K562 (cell line): ENCODE results near the gene EFS. TPM values are rescaled to one million over a fixed set of nuclear protein-coding genes. Genes with fewer than 3 reads are reported as not detected.

ENCODE experiments used
- ATAC-seq: fragments of 200-7000 bp; cut with Tn5 transposase; 3 replicates; pipeline ENCODE4 v1.9.1; 2020; ENCODE audit warnings: moderate library complexity
- BruUV-seq: library from RNA; stranded (reverse); fragments of 400-500 nt; replicated peaks from 2 replicates; lab custom pipeline; 2021; lab: Mats Ljungman, UMichigan
- CTCF ChIA-PET: fragments of 300-600 bp; formaldehyde crosslinking; extraction: SDS; loops from one replicate; lab custom pipeline; 2021; ENCODE audit warnings: low intra/inter-chr PET ratio; lab: Yijun Ruan, JAX
- POLR2A ChIA-PET: fragments of 300-600, 350-650 bp; sonication (Branson Sonifier 250); formaldehyde crosslinking; extraction: SDS; loops from one replicate; lab custom pipeline; 2021; ENCODE audit warnings: antibody characterized with exemption, inconsistent platforms; lab: Yijun Ruan, JAX
- DNase-seq, 4 experiments: peaks; one replicate each; pipeline versions ENCODE4 v3.0.0 to v3.0.0-alpha.2; 2011 to 2018; ENCODE audit warnings: low spot score in 3 of 4, mixed read lengths in 3 of 4; ENCODE audit errors: extremely low read depth in 1 of 4
- FAIRE-seq: peaks from 2 replicates; lab custom pipeline; 2011; peaks lifted over from hg19 to GRCh38; lab: Jason Lieb, UNC
- H2AFZ ChIP-seq: 2 replicates; pipeline ENCODE4 v1.6.0; 2011; ENCODE audit warnings: low read depth, low read length, control low read depth, inconsistent platforms
- H3K27ac ChIP-seq: fragments of 200-600 bp; 3 replicates; pipeline ENCODE4 v1.8.0; 2011; ENCODE audit warnings: low read depth, mild to moderate bottlenecking, control low read depth, inconsistent platforms, low read length, moderate library complexity, mixed read lengths; ENCODE audit errors: extremely low read depth
- H3K27me3 ChIP-seq, 2 experiments: fragments of 300-600 bp in 1 of 2; 2 replicates in 1 of 2; 3 replicates in 1 of 2; pipeline versions ENCODE4 v1.6.0 to v1.8.0; 2011; ENCODE audit warnings: inconsistent platforms in 2 of 2, low read length in 2 of 2, mild to moderate bottlenecking in 1 of 2, mixed read lengths in 1 of 2, moderate library complexity in 1 of 2; ENCODE audit not compliant: control insufficient read depth in 2 of 2, insufficient read depth in 2 of 2
- H3K36me3 ChIP-seq: fragments of 300-600 bp; 3 replicates; pipeline ENCODE4 v1.8.0; 2011; ENCODE audit warnings: mild to moderate bottlenecking, low read length, inconsistent platforms; ENCODE audit not compliant: control insufficient read depth, insufficient read depth
- H3K4me1 ChIP-seq, 2 experiments: fragments of 200-600 bp in 1 of 2; replicated peaks in 1 of 2; 2 replicates in 1 of 2; 3 replicates in 1 of 2; pipeline versions ENCODE4 v1.5.1 to v1.8.0; 2011; ENCODE audit warnings: inconsistent platforms in 2 of 2, low read length in 2 of 2, mild to moderate bottlenecking in 1 of 2, mixed read lengths in 1 of 2, moderate library complexity in 1 of 2; ENCODE audit not compliant: control insufficient read depth in 2 of 2, insufficient read depth in 2 of 2
- H3K4me2 ChIP-seq: 2 replicates; pipeline ENCODE4 v1.6.1; 2011; ENCODE audit warnings: low read length, control low read depth, inconsistent platforms, mixed read lengths; ENCODE audit not compliant: insufficient read depth
- H3K4me3 ChIP-seq: fragments of 200-600 bp; sonication (generic), shearing (Covaris generic); 2 replicates; pipeline ENCODE4 v1.5.1; 2016; ENCODE audit warnings: control low read depth, inconsistent platforms
- H3K79me2 ChIP-seq: fragments of 200-600 bp; 3 replicates; pipeline ENCODE4 v1.8.0; 2011; ENCODE audit warnings: low read length, inconsistent platforms; ENCODE audit not compliant: control insufficient read depth, insufficient read depth
- H3K9ac ChIP-seq, 2 experiments: 2 replicates each; pipeline versions ENCODE4 v1.6.0 to v1.6.1; 2011; ENCODE audit warnings: low read depth in 2 of 2, low read length in 2 of 2, control low read depth in 1 of 2, inconsistent platforms in 1 of 2, mild to moderate bottlenecking in 1 of 2, mixed read lengths in 1 of 2; ENCODE audit not compliant: insufficient read depth in 1 of 2
- H3K9me1 ChIP-seq: one replicate; pipeline ENCODE4 v1.6.0; 2011; ENCODE audit warnings: inconsistent platforms, mild to moderate bottlenecking, low read length, moderate library complexity; ENCODE audit not compliant: control insufficient read depth, insufficient read depth
- H3K9me3 ChIP-seq: replicated peaks from 2 replicates; pipeline ENCODE4 v1.5.1; 2011; ENCODE audit warnings: low read depth, low read length, inconsistent platforms; ENCODE audit not compliant: control insufficient read depth, insufficient read depth
- H4K20me1 ChIP-seq: replicated peaks from 2 replicates; pipeline ENCODE4 v1.6.1; 2011; ENCODE audit warnings: low read length, inconsistent platforms, mixed read lengths; ENCODE audit not compliant: control insufficient read depth, insufficient read depth
- HEY1 ChIP-seq: fragments of 250-450 bp; sonication (Bioruptor Pico); IDR thresholded peaks from 2 replicates; pipeline ENCODE4 v1.5.0; 2020; ENCODE audit warnings: mild to moderate bottlenecking, moderate library complexity, borderline replicate concordance
- IRF9 ChIP-seq: fragments of 450-650 bp; IDR thresholded peaks from 2 replicates; pipeline ENCODE4 v1.6.1; 2016; ENCODE audit warnings: missing biosample characterization, missing genetic modification characterization
- MCM3 ChIP-seq: fragments of 450-650 bp; IDR thresholded peaks from 2 replicates; pipeline ENCODE4 v1.6.1; 2016
- ZFX ChIP-seq: sonication (generic); formaldehyde crosslinking; IDR thresholded peaks from 2 replicates; pipeline ENCODE4 v1.8.0; 2022; ENCODE audit warnings: mild to moderate bottlenecking, missing genetic modification reagents, moderate library complexity
- ZNF277 ChIP-seq: fragments of 250-450 bp; sonication (Bioruptor Pico); IDR thresholded peaks from 2 replicates; pipeline ENCODE4 v1.8.0; 2022; ENCODE audit warnings: inconsistent platforms, mild to moderate bottlenecking, moderate library complexity, borderline replicate concordance
- WGBS: fragments of 100-300 bp; shearing (Covaris generic); methylation state at CpG from one replicate; pipeline ENCODE4 v1.1.6; 2016; ENCODE audit warnings: low coverage, mixed read lengths; ENCODE audit not compliant: insufficient coverage; ENCODE audit errors: missing lambda C conversion rate; 5-methylcytosine and 5-hydroxymethylcytosine counted together
- in situ Hi-C: fragments of 300-500 bp; cut with MboI; formaldehyde crosslinking; loops from 4 replicates; pipeline ENCODE4 v1.15.0; 2018; ENCODE audit warnings: inconsistent platforms, mixed read lengths
- intact Hi-C: fragments of 100-400 bp; cut with micrococcal nuclease; formaldehyde crosslinking; loops from 2 replicates; pipeline ENCODE4 v1.14.2; 2022
- polyA plus RNA-seq, 8 experiments: library from polyadenylated mRNA; depleted of rRNA in 4 of 8; stranded (reverse) in 5 of 8; unstranded in 3 of 8; fragments of >200 nt; fragmentation: Nextera tagmentation in 2 of 8; fragmentation: Illumina TruSeq in 1 of 8; extraction: Ambion mirVana in 2 of 8; extraction: Trizol in 1 of 8; gene quantifications; 2 replicates each; pipeline versions ENCODE4 v1.2.1 to v1.2.3, GENCODE V29; 2011 to 2014; ENCODE audit warnings: inconsistent platforms in 1 of 8, missing spikeins in 1 of 8
- total RNA-seq, 7 experiments: library from RNA; depleted of rRNA in 6 of 7; stranded (reverse); fragments of >200 nt in 6 of 7; fragmentation: Illumina TruSeq in 2 of 7; extraction: Trizol in 2 of 7; gene quantifications; 2 replicates each; pipeline versions ENCODE4 v1.2.1 to v1.2.3, GENCODE V29; 2011 to 2021; ENCODE audit warnings: low replicate concordance in 1 of 7
- TF ChIP-seq, protein P1 (sequence below): fragments of 250-450 bp; sonication (Bioruptor Pico); IDR thresholded peaks from 2 replicates; pipeline ENCODE4 v1.8.0; 2022; ENCODE audit warnings: moderate library complexity, mild to moderate bottlenecking, inconsistent platforms
- TF ChIP-seq, protein P2 (sequence below), 3 experiments: IDR thresholded peaks in 2 of 3; conservative IDR thresholded peaks in 1 of 3; 2 replicates each; pipeline ENCODE4 v1.5.1; 2011 to 2012; ENCODE audit warnings: low read length in 3 of 3, mild to moderate bottlenecking in 3 of 3, control low read depth in 2 of 3, improper control_type of control experiment in 1 of 3, inconsistent platforms in 1 of 3, low read depth in 1 of 3, mixed read lengths in 1 of 3, moderate library complexity in 1 of 3; ENCODE audit not compliant: insufficient read depth in 2 of 3

Gene EFS
- total and polyA plus RNA-seq, 9 of the 15 experiments (the other 6 are each of a cell fraction or from before 2014, with no cell fraction given), result 0.01 to 0.03 TPM; not detected in 7

DNA sequence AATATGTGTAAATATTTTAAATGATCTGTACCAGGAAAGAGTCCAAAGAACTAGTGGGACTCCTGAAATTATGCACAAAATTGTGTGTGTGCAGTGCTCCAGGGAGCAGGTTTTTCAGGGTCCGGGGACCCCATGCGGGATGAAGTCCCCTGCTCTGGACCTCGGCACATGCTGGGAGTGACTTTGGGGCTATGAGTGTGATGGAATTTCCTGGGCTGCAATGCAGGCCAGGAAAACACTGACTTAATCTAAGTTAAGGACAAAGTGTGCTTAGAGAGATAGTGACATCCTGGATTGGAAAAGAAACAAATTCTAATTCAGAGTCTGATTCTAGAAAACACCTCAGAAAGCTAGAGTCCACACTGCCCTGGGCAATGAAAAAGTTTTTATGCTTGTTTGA is 49.3 kb upstream of the EFS start:
- DNase-seq (no peak), ATAC-seq (no peak)
- H3K79me2 ChIP-seq, result no peaks in the 10 kb centered on the region
- H3K27ac ChIP-seq, result no peak overlapping the region
- no peak overlapping the region for H3K9ac ChIP-seq
- no peaks in the 10 kb centered on the region for H3K36me3 ChIP-seq
- no peak overlapping the region for H2AFZ ChIP-seq
- 14% methylated on average over 3 of the region's 3 CpGs for WGBS
- intact Hi-C loops (no loop called here), in situ Hi-C loops (no loop called here)
- BruUV-seq, result no TSS peak
- no peak overlapping the region for H3K4me3 ChIP-seq
- no peaks in the 10 kb centered on the region for H4K20me1 ChIP-seq
- H3K4me2 ChIP-seq, result no peak overlapping the region
- CTCF ChIA-PET, result no interaction called here
- peaks cover 23 to 87% of the 10 kb centered on the region in 2 experiments; a peak in 4 of 5 replicates for H3K27me3 ChIP-seq
- POLR2A ChIA-PET, result no interaction called here
- TF ChIP-seq MCM3, result no peak
- no peak for TF ChIP-seq ZFX
- no peak for TF ChIP-seq IRF9 (tag)
- TF ChIP-seq HEY1 (CRISPR knock-in tag), result no peak
- TF ChIP-seq, protein P1, sequence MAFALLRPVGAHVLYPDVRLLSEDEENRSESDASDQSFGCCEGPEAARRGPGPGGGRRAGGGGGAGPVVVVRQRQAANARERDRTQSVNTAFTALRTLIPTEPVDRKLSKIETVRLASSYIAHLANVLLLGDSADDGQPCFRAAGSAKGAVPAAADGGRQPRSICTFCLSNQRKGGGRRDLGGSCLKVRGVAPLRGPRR (CRISPR knock-in tag), result no peak
- no peak for TF ChIP-seq ZNF277 (CRISPR knock-in tag)
- TF ChIP-seq, protein P2, sequence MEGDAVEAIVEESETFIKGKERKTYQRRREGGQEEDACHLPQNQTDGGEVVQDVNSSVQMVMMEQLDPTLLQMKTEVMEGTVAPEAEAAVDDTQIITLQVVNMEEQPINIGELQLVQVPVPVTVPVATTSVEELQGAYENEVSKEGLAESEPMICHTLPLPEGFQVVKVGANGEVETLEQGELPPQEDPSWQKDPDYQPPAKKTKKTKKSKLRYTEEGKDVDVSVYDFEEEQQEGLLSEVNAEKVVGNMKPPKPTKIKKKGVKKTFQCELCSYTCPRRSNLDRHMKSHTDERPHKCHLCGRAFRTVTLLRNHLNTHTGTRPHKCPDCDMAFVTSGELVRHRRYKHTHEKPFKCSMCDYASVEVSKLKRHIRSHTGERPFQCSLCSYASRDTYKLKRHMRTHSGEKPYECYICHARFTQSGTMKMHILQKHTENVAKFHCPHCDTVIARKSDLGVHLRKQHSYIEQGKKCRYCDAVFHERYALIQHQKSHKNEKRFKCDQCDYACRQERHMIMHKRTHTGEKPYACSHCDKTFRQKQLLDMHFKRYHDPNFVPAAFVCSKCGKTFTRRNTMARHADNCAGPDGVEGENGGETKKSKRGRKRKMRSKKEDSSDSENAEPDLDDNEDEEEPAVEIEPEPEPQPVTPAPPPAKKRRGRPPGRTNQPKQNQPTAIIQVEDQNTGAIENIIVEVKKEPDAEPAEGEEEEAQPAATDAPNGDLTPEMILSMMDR (IDR thresholded peaks at IDR 0.05 in 2 of 3, conservative IDR thresholded peaks at IDR 0.05 in 1 of 3; ENCODE audit: insufficient read depth in 2 of 3, low read depth in 1 of 3, low read length in 3 of 3), result no peak
- TF ChIP-seq, all 486 proteins: peak for 0
- Histone ChIP-seq H3K9me3 (no peaks in the 10 kb centered on the region), H3K4me1 (no peaks in the 10 kb centered on the region), H3K9me1 (no peaks in the 10 kb centered on the region)
- FAIRE-seq, result no peak
